ENCODE measurements around the gene LCK.
"Not testable (repeated sequence)": the region's sequence is repeated elsewhere in the genome, so short reads cannot be mapped to it uniquely, and the experiment has no call there.

The LCK gene

GRCh38 chr1:32240140-32240951 lies 10.7 kb upstream of the LCK start:
- no peak for DNase-seq

DNA sequence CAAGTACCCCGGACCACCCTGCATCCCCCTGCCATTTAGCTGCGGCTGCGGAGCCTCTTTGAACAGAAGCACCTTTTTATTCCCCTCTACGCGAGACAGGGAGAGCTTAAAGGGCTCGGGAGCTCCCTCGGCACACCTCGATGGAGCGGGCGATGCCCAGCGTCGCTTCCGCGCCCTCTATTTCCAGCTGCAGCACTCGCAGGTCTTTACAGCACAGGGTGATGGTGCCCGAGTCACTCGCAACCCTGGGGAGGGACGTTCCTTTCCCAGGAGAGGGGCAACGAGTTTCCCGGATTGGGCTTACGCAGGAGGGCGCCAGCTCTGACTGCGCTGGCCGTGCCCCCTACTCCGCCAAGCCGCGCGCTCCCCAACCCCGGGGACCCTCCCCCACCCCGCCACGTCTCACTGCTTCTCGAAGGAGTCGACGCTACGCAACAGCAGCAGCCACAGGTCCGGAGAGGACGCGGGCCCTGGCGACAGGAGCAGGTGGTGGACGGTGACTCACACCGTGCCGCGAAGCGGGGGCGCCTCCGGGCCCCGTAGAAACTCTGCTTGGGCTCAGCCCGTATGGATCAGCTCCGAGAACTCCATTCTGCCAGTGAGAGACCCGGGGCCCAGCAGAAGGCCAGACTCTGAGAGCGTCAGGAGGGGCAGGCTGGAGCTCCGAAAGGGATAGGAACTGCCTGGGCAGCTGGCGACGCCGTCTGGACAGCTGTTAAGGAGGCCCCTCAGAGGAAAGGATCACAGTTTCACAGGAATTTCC lies 9.9 kb upstream of the LCK start:
- DNase-seq: no peak

DNA sequence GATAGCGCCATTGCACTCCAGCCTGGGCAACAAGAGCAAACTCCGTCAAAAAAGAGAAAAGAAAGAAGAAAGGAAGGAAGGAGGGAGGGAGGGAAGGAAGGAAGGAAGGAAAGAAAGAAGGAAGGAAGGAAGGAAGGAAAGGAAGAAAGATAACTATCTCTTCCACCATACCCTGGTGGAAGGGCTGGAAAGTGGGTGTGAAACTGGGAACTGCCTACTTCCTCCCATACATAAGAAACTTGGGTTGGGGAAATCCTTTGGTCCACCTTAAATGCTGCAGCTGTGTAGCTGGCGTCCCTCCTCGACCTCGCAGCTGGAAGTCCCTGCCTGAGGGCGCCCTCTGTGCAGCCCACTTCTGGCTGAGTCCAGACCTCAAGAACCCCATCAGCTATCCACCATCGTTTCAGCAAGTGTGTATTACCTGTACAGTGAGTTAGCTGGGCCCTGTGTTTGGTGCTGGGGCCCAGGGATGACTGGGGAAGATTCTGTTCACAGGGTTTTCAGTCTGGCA lies 8.7 kb upstream of the LCK start:
- no peak for DNase-seq

DNA sequence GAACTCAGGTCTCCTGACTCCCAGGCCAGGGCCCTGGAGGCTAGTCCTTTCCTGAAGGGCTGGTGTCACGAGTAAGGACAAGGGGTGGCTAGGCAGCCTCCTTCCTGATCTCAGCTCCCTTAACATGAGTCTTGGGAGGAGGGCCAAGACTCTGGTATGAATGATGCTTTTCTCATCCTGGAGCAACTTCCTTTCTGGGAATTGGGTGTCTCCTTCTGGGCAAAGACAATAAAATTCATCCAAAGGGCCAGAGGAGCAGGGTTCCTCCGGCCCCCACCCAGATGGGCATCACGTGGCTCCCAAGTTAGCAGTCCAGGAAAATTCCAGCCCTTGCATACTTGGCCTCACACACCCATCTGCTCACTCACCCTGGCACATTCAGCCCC lies 4.2 kb upstream of the LCK start, which contains the start of gene FAM167B:
TSS of gene FAM167B (plus strand) at position 335 of the 386 bp plus-strand sequence. CDS start 200 bp downstream, outside the sequence.
- DNase-seq: no peak

DNA sequence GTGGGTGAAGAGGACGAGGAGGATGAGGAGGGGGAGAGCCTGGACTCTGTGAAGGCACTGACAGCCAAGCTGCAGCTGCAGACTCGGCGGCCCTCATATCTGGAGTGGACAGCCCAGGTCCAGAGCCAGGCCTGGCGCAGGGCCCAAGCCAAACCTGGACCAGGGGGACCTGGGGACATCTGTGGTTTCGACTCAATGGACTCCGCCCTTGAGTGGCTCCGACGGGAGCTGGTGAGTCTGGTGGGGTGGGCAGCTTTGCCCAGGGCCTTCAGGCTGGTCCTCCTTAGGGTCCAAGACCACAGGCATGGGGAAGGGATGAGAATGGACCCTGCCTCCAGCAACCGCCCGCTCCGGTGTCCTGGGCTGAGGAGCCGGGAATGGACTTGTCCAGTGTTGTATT lies 3.6 kb upstream of the LCK start:
- no peak for DNase-seq

DNA sequence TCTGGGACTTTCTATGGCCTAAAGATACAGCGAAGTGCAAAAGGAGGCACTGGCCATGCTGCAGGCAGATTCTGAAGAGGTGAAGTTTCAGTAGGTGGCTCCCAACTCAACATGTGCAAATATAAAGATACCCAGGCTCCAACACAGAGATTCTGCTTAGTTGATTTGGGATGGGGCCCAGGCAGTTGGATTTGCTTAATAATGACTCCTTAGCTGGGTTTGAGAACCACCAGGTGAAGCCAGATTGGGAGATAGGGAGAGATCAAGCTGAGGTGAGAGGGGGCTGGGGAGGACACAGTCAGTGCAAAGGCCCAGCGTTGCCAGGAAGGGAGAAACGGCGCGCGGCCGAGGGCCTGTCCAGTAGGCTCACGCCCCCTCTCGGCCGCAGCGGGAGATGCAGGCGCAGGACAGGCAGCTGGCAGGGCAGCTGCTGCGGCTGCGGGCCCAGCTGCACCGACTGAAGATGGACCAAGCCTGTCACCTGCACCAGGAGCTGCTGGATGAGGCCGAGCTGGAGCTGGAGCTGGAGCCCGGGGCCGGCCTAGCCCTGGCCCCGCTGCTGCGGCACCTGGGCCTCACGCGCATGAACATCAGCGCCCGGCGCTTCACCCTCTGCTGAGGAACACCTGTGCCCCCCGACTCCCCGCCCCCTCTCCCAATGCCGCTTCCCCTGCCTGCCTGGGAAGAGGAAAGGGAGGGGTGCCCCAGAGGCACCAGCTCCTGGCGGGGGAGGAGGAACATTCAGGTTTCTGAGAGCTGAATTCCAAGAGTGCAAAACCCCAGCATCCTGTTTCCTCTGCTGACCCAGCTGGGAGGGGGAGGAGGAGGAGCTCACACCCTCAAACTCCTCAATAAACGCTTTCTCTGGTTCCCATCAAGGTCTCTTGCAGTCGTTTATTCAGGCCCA lies 2.8 kb upstream of the LCK start:
- no peak for DNase-seq

- no peak for DNase-seq
Observed at GRCh38 chr1:32249831-32250525, 1.1 kb upstream of the LCK start.

DNA sequence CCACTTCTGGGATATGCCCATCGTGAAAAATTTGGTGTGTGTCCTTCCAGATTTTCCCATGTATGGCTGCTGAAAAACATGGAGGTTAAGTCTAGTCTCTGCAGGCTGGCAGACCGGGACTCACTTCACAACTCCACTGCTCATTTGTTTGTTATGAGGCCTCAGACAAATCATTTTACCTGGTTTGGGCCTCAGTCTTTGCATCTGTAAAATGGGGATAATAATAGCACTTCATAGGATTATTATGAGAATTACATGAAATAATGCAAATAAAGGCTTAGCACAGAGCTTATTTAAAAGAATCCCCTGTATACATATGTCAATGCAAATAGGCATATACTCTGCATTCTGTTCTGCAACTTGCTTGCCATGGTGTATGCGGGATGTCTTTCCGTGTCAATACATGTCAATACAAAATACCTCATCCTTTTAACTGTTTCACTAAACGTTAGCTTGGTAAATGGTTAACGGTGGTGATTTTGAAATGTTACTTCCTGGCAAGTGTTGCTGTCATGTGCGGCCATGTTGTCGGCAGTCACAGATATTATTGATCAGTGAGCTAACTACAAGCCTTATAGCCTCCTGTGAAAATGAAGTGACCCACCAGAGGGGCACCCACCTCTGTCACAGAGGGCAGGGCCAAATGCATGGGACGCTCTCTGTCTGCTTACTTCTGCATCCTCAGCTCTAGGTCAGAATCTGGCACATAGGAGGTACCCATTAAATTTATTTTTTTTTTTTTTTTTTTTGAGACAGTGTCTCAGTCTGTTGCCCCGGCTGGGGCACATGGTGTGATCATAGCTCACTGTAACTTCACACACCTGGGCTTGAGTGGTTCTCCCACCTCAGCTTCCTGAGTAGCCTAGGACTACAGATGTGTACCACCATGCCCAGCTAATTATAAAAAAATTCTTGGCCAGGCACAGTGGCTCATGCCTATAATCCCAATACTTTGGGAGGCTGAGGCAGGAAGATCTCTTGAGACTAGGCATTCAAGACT lies 4.3 kb downstream of the LCK start:
- no peak for DNase-seq

DNA sequence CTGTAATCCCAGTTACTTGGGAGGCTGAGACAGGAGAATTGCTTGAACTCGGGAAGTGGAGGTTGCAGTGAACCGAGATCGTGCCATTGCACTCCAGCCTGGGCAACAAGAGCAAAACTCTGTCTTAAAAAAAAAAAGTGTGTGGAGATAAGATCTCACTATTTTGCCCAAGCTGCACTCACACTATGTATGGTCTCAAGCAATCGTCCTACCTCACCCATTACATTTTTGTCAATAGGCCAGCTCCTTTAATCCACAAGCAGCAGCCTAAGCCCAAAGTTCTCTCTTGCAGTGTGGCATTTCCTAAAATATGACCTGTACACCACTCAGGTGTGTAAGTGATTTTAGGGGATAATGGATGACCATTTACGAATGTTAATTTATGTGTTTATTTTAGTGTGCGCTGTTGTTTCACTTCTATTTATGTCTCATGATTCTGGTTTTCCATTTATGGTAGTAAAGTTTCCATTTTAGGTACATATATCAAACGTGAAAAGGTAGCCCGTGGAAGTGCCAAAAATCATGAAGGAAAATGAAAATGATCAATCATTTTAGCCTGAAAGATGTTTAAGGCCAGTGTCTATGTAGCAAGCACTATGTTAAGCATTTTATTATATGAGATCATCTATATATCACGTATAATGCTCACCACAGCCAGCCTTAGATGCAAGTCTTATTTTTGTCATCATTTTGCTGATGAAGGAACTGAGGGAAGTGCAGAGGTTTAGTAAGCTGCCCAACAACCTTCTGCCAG lies 5.6 kb downstream of the LCK start:
- DNase-seq: no peak

DNA sequence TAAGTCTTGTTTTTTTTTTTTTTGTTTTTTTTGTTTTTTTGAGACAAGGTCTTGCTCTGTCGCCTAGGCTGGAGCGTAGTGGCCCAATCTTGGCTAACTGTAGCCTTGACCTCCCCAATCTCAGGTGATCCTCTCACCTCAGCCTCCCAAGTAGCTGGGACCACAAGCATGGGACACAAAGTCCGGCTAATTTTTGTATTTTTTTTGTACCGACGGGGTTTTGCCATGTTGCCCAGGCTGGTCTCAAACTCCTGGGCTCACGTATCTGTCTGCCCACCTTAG lies 6.1 kb downstream of the LCK start:
- DNase-seq: no peak

DNA sequence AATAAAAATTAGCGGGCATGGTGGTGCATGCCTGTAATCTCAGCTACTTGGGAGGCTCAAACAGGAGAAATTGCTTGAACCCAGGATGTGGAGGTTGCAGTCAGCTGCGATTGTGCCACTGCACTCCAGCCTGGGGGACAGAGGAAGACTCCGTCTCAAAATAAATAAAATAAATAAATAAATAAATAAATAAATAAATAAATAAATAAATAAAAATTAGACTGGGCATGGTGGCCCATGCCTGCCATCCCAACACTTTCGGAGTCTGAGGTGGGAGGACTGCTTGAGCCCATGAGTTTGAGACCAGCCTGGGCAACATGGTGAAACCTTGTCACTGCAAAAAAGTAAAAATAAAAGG lies 12.2 kb downstream of the LCK start:
- not testable (repeated sequence) for DNase-seq

- no peak for DNase-seq
Observed at GRCh38 chr1:32263744-32264143, 12.7 kb downstream of the LCK start.

DNA sequence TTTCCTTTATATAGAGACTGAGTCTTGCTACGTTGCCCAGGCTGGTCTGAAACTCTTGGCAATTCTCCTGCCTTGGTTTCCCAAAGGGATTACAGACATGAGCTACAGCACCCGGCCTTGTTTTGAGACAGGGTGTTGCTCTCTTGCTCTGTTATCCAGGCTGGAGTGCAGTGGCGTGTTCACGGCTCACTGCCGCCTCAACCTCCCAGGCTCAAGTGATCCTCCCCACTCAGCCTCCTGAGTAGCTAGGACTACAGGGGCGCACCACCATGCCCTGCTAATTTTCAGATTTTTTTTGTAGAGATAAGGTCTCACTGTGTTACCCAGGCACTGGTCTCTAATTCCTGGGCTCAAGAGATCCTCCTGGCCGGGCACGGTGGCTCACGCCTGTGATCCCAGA lies 14.8 kb downstream of the LCK start:
- no peak for DNase-seq

DNA sequence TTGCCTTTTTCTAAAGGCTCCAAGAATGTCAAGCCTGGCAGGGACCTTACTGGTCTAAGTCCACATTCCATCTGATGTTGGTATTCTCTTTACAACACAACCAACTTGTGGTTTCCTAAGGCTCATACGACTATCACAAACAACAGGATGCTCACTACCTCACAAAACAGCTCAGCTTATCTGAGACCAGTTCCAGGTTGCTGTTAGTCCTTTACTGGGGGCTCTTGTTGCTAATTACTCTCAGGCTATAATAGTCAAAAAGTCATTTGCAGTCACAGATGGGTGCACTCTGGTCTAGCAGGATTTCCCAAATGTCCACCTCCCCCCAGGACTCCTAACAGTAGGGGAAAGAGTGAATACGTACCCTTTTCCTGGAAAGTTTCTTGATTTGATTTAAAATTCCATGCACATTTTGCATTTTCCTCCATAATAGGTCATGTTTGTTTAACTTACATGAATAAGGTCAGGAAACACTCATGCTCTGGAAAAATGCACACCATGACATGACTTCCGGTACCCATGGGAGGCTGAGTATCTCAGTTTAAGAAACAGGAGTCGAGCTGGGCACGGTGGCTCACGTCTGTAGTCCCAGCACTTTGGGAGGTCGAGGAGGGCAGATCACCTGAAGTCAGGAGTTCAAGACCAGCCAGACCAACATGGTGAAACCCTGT lies 16.0 kb downstream of the LCK start:
- no peak for DNase-seq

DNA sequence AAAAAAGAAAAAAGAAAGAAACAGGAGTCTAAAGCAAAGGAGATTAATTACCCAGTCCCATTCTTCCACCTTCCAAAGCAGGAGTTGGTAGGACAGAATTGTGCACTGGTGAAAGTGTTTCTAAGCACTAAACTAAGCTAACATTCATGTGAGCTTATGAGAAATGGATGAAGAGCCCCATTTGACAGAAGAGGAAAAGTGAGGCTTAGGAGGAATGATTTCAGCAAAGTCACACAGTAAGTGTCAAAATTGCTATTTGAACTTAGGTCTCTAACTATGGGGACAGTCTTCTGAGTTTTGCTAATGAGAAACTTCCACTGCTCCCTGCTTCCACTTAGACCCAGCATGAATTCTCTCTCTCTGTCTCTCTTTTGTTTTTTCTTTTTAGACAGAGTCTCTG lies 18.7 kb downstream of the LCK start:
- DNase-seq: no peak

DNA sequence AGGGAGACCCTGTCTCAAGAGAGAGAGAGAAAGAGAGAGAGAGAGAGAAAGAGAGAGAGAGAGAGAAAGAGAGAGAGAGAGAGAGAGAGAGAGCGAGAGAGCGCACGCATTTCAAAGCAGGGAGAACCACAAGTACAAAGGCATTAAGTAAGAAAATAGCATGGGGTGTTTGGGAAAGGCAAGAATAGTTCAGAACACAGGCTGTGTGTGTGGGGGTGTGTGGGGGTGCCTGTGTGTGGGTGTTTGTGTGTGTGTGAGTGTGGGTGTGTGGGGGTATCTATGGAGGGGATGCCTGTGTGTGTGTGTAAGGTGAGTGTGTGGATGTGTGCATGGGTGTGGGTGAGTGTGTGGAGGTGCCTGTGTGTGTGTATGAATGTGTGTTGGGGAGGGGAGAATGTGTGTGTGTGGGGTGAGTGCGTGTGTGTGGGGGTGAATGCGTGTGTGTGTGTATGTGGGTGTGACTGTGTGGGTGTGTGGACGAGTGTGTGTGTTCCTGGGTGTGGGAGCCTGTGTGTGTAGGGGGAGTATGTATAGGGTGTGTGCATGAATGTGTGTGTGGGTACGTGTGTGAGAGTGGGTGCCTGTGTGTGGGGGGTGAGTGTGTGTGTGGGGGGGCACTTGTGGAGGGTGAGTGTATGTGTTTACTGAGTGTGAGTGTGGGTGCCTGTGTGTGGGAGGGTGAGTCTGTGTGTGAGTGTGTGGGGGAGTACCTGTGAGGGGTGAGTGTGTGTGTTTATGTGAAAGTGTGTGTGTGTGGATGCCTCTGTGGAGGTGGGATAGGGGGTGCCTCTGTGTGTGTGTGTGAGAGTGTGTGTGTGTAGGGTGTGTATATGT lies 21.7 kb downstream of the LCK start:
- DNase-seq: no peak

- DNase-seq: no peak
Observed at GRCh38 chr1:32273391-32274208, 22.5 kb downstream of the LCK start.
